Endothelial cell of umbilical vein (primary cell): ENCODE measurements around the gene PTPRD. TPM values are rescaled to one million over a fixed set of nuclear protein-coding genes. Genes with fewer than 3 reads are reported as not detected.

ENCODE experiments used
- BruUV-seq: library from RNA; stranded (reverse); fragments of 400-500 nt; replicated peaks from 2 replicates; lab custom pipeline; 2021; lab: Mats Ljungman, UMichigan
- CTCF ChIA-PET: fragments of 300-600, 350-600 bp; sonication (Branson Sonifier 250); formaldehyde crosslinking; loops from one replicate; lab custom pipeline; 2021; ENCODE audit warnings: antibody characterized with exemption, inconsistent platforms; lab: Charles Lee
- POLR2A ChIA-PET: fragments of 300-600, 350-600 bp; sonication (Branson Sonifier 250); formaldehyde crosslinking; loops from one replicate; lab custom pipeline; 2021; ENCODE audit warnings: antibody characterized with exemption, inconsistent platforms; lab: Charles Lee
- DNase-seq: peaks from one replicate; pipeline ENCODE4 v3.0.0-alpha.2; 2011; ENCODE audit warnings: low read depth, low spot score
- FAIRE-seq: peaks from 2 replicates; lab custom pipeline; 2011; peaks lifted over from hg19 to GRCh38; lab: Jason Lieb, UNC
- H2AFZ ChIP-seq: 2 replicates; pipeline ENCODE4 v1.6.0; 2012; ENCODE audit warnings: low read depth, low read length, control low read depth, inconsistent platforms
- H3K27ac ChIP-seq: 2 replicates; pipeline ENCODE4 v1.5.1; 2011; ENCODE audit warnings: low read depth, mild to moderate bottlenecking, control low read depth, low read length, moderate library complexity; ENCODE audit not compliant: insufficient read depth
- H3K27me3 ChIP-seq, 2 experiments: 2 replicates each; pipeline versions ENCODE4 v1.6.0 to v1.6.1; 2011; ENCODE audit warnings: low read length in 2 of 2, mixed read lengths in 1 of 2; ENCODE audit not compliant: control insufficient read depth in 2 of 2, insufficient read depth in 2 of 2
- H3K36me3 ChIP-seq, 2 experiments: 2 replicates in 1 of 2; 3 replicates in 1 of 2; pipeline ENCODE4 v1.5.1; 2011; ENCODE audit warnings: low read length in 2 of 2, mild to moderate bottlenecking in 1 of 2, moderate library complexity in 1 of 2; ENCODE audit not compliant: control insufficient read depth in 2 of 2, insufficient read depth in 2 of 2; ENCODE audit errors: extremely low read depth in 1 of 2
- H3K4me1 ChIP-seq: 3 replicates; pipeline ENCODE4 v1.5.1; 2011; ENCODE audit warnings: mild to moderate bottlenecking, low read length; ENCODE audit not compliant: control insufficient read depth, insufficient read depth; ENCODE audit errors: extremely low read depth
- H3K4me2 ChIP-seq: 2 replicates; pipeline ENCODE4 v1.6.1; 2011; ENCODE audit warnings: low read length, control low read depth, mixed read lengths; ENCODE audit not compliant: insufficient read depth
- H3K4me3 ChIP-seq, 3 experiments: fragments of 200-600 bp in 1 of 3; sonication (generic), shearing (Covaris generic) in 1 of 3; replicated peaks in 1 of 3; 2 replicates each; pipeline ENCODE4 v1.5.1; 2011 to 2016; ENCODE audit warnings: control low read depth in 3 of 3, low read length in 3 of 3, mild to moderate bottlenecking in 2 of 3, inconsistent platforms in 1 of 3, low read depth in 1 of 3, moderate library complexity in 1 of 3; ENCODE audit not compliant: insufficient read depth in 1 of 3
- H3K79me2 ChIP-seq: 2 replicates; pipeline ENCODE4 v1.6.0; 2012; ENCODE audit warnings: low read length, inconsistent platforms; ENCODE audit not compliant: control insufficient read depth, insufficient read depth
- H3K9ac ChIP-seq: replicated peaks from 2 replicates; pipeline ENCODE3; 2011; ENCODE audit warnings: low read length, control low read depth; ENCODE audit not compliant: insufficient read depth; ENCODE audit errors: extremely low read depth
- H3K9me1 ChIP-seq: replicated peaks from 3 replicates; pipeline ENCODE4 v1.6.0; 2011; ENCODE audit warnings: mild to moderate bottlenecking, low read length; ENCODE audit not compliant: control insufficient read depth, insufficient read depth; ENCODE audit errors: extremely low read depth
- H3K9me3 ChIP-seq: replicated peaks from 2 replicates; pipeline ENCODE4 v1.5.1; 2012; ENCODE audit warnings: low read length, inconsistent platforms; ENCODE audit not compliant: control insufficient read depth, insufficient read depth
- H4K20me1 ChIP-seq: replicated peaks from 2 replicates; pipeline ENCODE3; 2011; ENCODE audit warnings: mild to moderate bottlenecking, low read length; ENCODE audit not compliant: control insufficient read depth, insufficient read depth; ENCODE audit errors: extremely low read depth
- EZH2 ChIP-seq: IDR thresholded peaks from 2 replicates; pipeline ENCODE4 v1.6.1; 2012; ENCODE audit warnings: borderline replicate concordance, low read depth, mild to moderate bottlenecking, moderate library complexity, low read length, inconsistent platforms; ENCODE audit not compliant: severe bottlenecking
- FOS ChIP-seq: IDR thresholded peaks from 2 replicates; pipeline ENCODE4 v1.6.1; 2011; ENCODE audit warnings: mild to moderate bottlenecking, low read length, moderate library complexity, borderline replicate concordance; ENCODE audit not compliant: insufficient read depth
- GATA2 ChIP-seq: IDR thresholded peaks from 2 replicates; pipeline ENCODE4 v1.7.0; 2011; ENCODE audit warnings: low read depth, mild to moderate bottlenecking, moderate library complexity, mixed read lengths, low read length; ENCODE audit not compliant: insufficient read length, insufficient read depth
- JUN ChIP-seq: IDR thresholded peaks from 2 replicates; pipeline ENCODE4 v1.6.1; 2011; ENCODE audit warnings: borderline replicate concordance, low read depth; ENCODE audit not compliant: insufficient read length, insufficient read depth
- MYC ChIP-seq: IDR thresholded peaks from one replicate; pipeline ENCODE4 v1.6.1; 2011; ENCODE audit warnings: mild to moderate bottlenecking, low read depth, low read length
- POLR2A ChIP-seq: IDR thresholded peaks from 2 replicates; pipeline ENCODE4 v1.6.1; 2012; ENCODE audit warnings: low read depth, mild to moderate bottlenecking, control low read depth, low read length
- POLR2AphosphoS5 ChIP-seq: IDR thresholded peaks from 2 replicates; pipeline ENCODE4 v1.6.1; 2012; ENCODE audit warnings: low read depth, mild to moderate bottlenecking, control low read depth, low read length, moderate library complexity; ENCODE audit not compliant: insufficient read depth
- dilution Hi-C: fragments of 300-500 bp; cut with MboI; formaldehyde crosslinking; loops from one replicate; pipeline ENCODE4 v1.15.0; 2019; ENCODE audit warnings: low sequenced_read_pairs; ENCODE audit not compliant: extremely low pct_ligation_motif_present
- intact Hi-C: fragments of 100-400 bp; cut with micrococcal nuclease; formaldehyde crosslinking; loops from one replicate; pipeline ENCODE4 v1.10.0; 2022
- polyA plus RNA-seq, 4 experiments: library from polyadenylated mRNA; depleted of rRNA in 3 of 4; stranded (reverse) in 3 of 4; unstranded in 1 of 4; fragments of >200 nt; gene quantifications; 2 replicates each; pipeline versions ENCODE4 v1.2.1 to v1.2.3, GENCODE V29; 2011 to 2012; ENCODE audit warnings: missing spikeins in 1 of 4
- total RNA-seq: library from RNA; stranded (reverse); gene quantifications from 2 replicates; pipeline ENCODE4 v1.2.3, GENCODE V29; 2021
- TF ChIP-seq, protein P1 (sequence below), 2 donors: IDR thresholded peaks; 1 replicate in 1 of 2; 2 replicates in 1 of 2; pipeline ENCODE4 v1.5.1; 2011; ENCODE audit warnings: low read length in 2 of 2, mild to moderate bottlenecking in 2 of 2, moderate library complexity in 2 of 2, control low read depth in 1 of 2, inconsistent platforms in 1 of 2, low read depth in 1 of 2; ENCODE audit not compliant: insufficient read depth in 1 of 2; ENCODE audit errors: extremely low read depth in 1 of 2
- TF ChIP-seq, protein P2 (sequence below): IDR thresholded peaks from 2 replicates; pipeline ENCODE4 v1.6.1; 2011; ENCODE audit not compliant: insufficient read depth, insufficient read length

PTPRD gene
- total and polyA plus RNA-seq, 2 donors (not counting 3 experiments of a cell fraction or from before 2014, with no cell fraction given) = 5.5 to 5.7 TPM

DNA sequence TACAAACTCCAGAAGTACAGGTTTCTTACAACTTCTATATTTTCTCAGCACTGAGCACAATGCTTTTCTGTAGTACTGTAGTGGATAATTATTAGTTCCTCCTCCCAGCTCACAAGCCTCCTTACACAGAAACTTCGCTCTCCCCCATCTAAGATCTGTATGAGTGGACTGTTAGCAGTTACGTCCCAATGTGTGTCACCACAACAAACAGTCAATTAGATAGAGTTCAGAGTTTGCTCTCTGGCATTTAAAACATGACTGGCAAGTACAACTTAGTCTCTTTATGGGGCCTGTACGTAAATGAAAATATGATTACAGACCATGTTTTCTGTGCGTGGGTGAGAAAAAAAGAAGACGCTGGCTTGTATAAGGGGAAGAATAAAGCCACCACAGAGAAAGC lies 2181.9 kb downstream of the PTPRD start:
- FAIRE-seq (no peak), DNase-seq (no peak)
- H3K27me3 ChIP-seq = no peaks in the 10 kb centered on the region
- no peak overlapping the region for H3K27ac ChIP-seq
- no peaks in the 10 kb centered on the region for H3K79me2 ChIP-seq
- dilution Hi-C loops (no loop called here), intact Hi-C loops (no loop called here)
- ChIA-PET POLR2A (no interaction called here), CTCF (no interaction called here)
- H3K4me3 ChIP-seq = no peak overlapping the region
- no peak overlapping the region for H3K4me2 ChIP-seq
- TF ChIP-seq POLR2A (no peak), GATA2 (no peak), FOS (no peak), EZH2 (no peak), JUN (no peak), MYC (no peak), POLR2AphosphoS5 (no peak)
- TF ChIP-seq, protein P1, sequence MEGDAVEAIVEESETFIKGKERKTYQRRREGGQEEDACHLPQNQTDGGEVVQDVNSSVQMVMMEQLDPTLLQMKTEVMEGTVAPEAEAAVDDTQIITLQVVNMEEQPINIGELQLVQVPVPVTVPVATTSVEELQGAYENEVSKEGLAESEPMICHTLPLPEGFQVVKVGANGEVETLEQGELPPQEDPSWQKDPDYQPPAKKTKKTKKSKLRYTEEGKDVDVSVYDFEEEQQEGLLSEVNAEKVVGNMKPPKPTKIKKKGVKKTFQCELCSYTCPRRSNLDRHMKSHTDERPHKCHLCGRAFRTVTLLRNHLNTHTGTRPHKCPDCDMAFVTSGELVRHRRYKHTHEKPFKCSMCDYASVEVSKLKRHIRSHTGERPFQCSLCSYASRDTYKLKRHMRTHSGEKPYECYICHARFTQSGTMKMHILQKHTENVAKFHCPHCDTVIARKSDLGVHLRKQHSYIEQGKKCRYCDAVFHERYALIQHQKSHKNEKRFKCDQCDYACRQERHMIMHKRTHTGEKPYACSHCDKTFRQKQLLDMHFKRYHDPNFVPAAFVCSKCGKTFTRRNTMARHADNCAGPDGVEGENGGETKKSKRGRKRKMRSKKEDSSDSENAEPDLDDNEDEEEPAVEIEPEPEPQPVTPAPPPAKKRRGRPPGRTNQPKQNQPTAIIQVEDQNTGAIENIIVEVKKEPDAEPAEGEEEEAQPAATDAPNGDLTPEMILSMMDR (IDR thresholded peaks at IDR 0.05; ENCODE audit: extremely low read depth in 1 of 2, insufficient read depth in 1 of 2, low read depth in 1 of 2, low read length in 2 of 2) = no peak
- TF ChIP-seq, protein P2, sequence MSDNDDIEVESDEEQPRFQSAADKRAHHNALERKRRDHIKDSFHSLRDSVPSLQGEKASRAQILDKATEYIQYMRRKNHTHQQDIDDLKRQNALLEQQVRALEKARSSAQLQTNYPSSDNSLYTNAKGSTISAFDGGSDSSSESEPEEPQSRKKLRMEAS = no peak
- H3K9me1 ChIP-seq = no peaks in the 10 kb centered on the region
- no peaks in the 10 kb centered on the region for H3K9me3 ChIP-seq
- H3K36me3 ChIP-seq = no peaks in the 10 kb centered on the region
- BruUV-seq = no TSS peak
- H3K9ac ChIP-seq = no peak overlapping the region
- peaks cover 9% of the 10 kb centered on the region for H3K4me1 ChIP-seq
- no peak overlapping the region for H2AFZ ChIP-seq
- H4K20me1 ChIP-seq = no peaks in the 10 kb centered on the region
